Spleen (tissue), 7 donors: ENCODE results near the gene CCDC106.

ENCODE experiments used
- POLR2A ChIP-seq, 3 donors: fragments of 450-650 bp; IDR thresholded peaks; one replicate each; pipeline ENCODE4 v1.5.1; 2017; ENCODE audit warnings: antibody characterized with exemption in 3 of 3, mild to moderate bottlenecking in 1 of 3
- TF ChIP-seq, protein P1 (sequence below), 11 experiments: fragments of 200-600 bp in 7 of 11; fragments of 450-650 bp in 4 of 11; sonication (generic) in 4 of 11; IDR thresholded peaks in 8 of 11; conservative IDR thresholded peaks in 3 of 11; 1 replicate in 7 of 11; 2 replicates in 4 of 11; pipeline versions ENCODE4 v1.4.0 to v1.8.0; 2016 to 2021; ENCODE audit warnings: antibody characterized with exemption in 11 of 11, inconsistent platforms in 4 of 11, mild to moderate bottlenecking in 1 of 11
- donor health status: DM: no; HTN: no; CAD: no; lungs with moderate emphysema.
- donor health status: DM: no; HTN: no; CAD: no.
- donor health status: DM: no; HTN: no; CAD: no.

GRCh38 chr19:55680339-55681130, 32.5 kb downstream of the CCDC106 start:
- TF ChIP-seq, protein P1, sequence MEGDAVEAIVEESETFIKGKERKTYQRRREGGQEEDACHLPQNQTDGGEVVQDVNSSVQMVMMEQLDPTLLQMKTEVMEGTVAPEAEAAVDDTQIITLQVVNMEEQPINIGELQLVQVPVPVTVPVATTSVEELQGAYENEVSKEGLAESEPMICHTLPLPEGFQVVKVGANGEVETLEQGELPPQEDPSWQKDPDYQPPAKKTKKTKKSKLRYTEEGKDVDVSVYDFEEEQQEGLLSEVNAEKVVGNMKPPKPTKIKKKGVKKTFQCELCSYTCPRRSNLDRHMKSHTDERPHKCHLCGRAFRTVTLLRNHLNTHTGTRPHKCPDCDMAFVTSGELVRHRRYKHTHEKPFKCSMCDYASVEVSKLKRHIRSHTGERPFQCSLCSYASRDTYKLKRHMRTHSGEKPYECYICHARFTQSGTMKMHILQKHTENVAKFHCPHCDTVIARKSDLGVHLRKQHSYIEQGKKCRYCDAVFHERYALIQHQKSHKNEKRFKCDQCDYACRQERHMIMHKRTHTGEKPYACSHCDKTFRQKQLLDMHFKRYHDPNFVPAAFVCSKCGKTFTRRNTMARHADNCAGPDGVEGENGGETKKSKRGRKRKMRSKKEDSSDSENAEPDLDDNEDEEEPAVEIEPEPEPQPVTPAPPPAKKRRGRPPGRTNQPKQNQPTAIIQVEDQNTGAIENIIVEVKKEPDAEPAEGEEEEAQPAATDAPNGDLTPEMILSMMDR (IDR thresholded peaks at IDR 0.05 in 8 of 11, conservative IDR thresholded peaks at IDR 0.05 in 3 of 11), result no peak
- no peak for TF ChIP-seq POLR2A (IDR thresholded peaks at IDR 0.05)
